Measurements from ENCODE around the gene IFI35. TPM values are rescaled to one million over a fixed set of nuclear protein-coding genes. Genes with fewer than 3 reads are reported as not detected.
A peak's percentile ranks its signal among the peaks of the same experiment; 100 is the strongest.

The IFI35 gene
- total RNA-seq, 1 experiment from 2014 or later: 19.7 TPM

DNA sequence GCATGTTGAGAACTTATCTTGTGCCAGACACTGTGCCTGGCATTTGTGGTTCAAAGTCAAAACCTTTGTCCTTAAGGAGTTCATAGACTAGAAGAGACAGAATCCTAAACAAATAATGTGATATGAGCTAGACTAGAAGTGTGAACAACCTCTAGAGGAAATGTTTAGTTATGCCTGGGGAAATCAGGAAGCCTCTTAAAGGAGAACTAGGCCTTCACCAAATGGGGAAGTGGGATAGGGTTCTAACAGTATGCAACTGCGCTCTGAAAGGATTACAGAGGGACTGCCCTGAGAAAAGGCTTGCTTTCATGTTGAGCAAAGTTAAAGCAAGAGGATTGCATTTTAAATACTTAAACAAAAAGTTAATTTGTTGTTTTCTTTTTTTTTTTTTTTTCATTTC, 21.4 kb upstream of the IFI35 start:
- Histone ChIP-seq H3K4me3 (no peak overlapping the region), H3K36me3 (ENCODE audit: low read depth) (peaks cover 23% of the 10 kb centered on the region), H3K79me2 (ENCODE audit: low read depth) (peaks cover 51% of the 10 kb centered on the region), H3K9me3 (ENCODE audit: insufficient read depth, low read depth) (no peaks in the 10 kb centered on the region), H3K4me2 (no peak overlapping the region), H3K9me2 (ENCODE audit: insufficient read depth) (no peaks in the 10 kb centered on the region), H2AFZ (no peak overlapping the region), H4K20me1 (ENCODE audit: insufficient read depth) (peaks cover 7% of the 10 kb centered on the region; the same call in 1 of the 2 replicates), H3K4me1 (replicated peaks; ENCODE audit: insufficient read depth) (peaks cover 34% of the 10 kb centered on the region), H3K27ac (no peak overlapping the region), H3K27me3 (ENCODE audit: insufficient read depth, low read depth) (no peaks in the 10 kb centered on the region), H3F3A (ENCODE audit: insufficient read depth, low read depth) (peaks cover 32% of the 10 kb centered on the region)
- intact Hi-C loops (cut with micrococcal nuclease; ENCODE audit: unreplicated experiment): no loop called here
- ChIA-PET POLR2A (ENCODE audit: unreplicated experiment) (no interaction called here), CTCF (no interaction called here)
- BruUV-seq (replicated peaks): no TSS peak
- no peak for TF ChIP-seq CTCF (conservative IDR thresholded peaks at IDR 0.05)
- no peak for TF ChIP-seq EZH2 (IDR thresholded peaks at IDR 0.05; ENCODE audit: low read depth)
- DNase-seq: no peak

- peaks cover 17% of the 10 kb centered on the region for H3K79me2 ChIP-seq (ENCODE audit: low read depth)
- CTCF ChIA-PET: interaction anchor here (0.6 kb wide), 1 partner anchor 32 kb away, joined by 4 read pairs; no protein-coding TSS in a partner anchor
- H3K27me3 ChIP-seq (ENCODE audit: insufficient read depth, low read depth): no peaks in the 10 kb centered on the region
- H3F3A ChIP-seq (ENCODE audit: insufficient read depth, low read depth): peaks cover 56% of the 10 kb centered on the region
- peaks cover 8% of the 10 kb centered on the region; the same call in 1 of the 2 replicates for H4K20me1 ChIP-seq (ENCODE audit: insufficient read depth)
- intact Hi-C loops (cut with micrococcal nuclease; ENCODE audit: unreplicated experiment): no loop called here
- H3K9me2 ChIP-seq (ENCODE audit: insufficient read depth): no peaks in the 10 kb centered on the region
- peaks cover 39% of the 10 kb centered on the region for H3K4me1 ChIP-seq (replicated peaks; ENCODE audit: insufficient read depth)
- BruUV-seq (replicated peaks): no TSS peak
- H3K9me3 ChIP-seq (ENCODE audit: insufficient read depth, low read depth): no peaks in the 10 kb centered on the region
- peak overlapping the region; percentile 61; the same call in 1 of the 2 replicates for H3K4me2 ChIP-seq
- TF ChIP-seq CTCF (conservative IDR thresholded peaks at IDR 0.05) (no peak), EZH2 (IDR thresholded peaks at IDR 0.05; ENCODE audit: low read depth) (no peak)
- POLR2A ChIA-PET (ENCODE audit: unreplicated experiment): no interaction called here
- no peak overlapping the region for H2AFZ ChIP-seq
- no peak for DNase-seq
- H3K36me3 ChIP-seq (ENCODE audit: low read depth): peaks cover 47% of the 10 kb centered on the region
- no peak overlapping the region for H3K4me3 ChIP-seq
- H3K27ac ChIP-seq: peak overlapping the region; percentile 79
Observed at GRCh38 chr17:42989141-42989540, 17.4 kb upstream of the IFI35 start.

- BruUV-seq (replicated peaks): no TSS peak
- ChIA-PET POLR2A (ENCODE audit: unreplicated experiment) (no interaction called here), CTCF (interaction anchor here (0.6 kb wide), 1 partner anchor 31 kb away, joined by 4 read pairs; no protein-coding TSS in a partner anchor)
- Histone ChIP-seq H3K9me3 (ENCODE audit: insufficient read depth, low read depth) (no peaks in the 10 kb centered on the region), H3K27ac (peak overlapping the region; percentile 79), H3K4me3 (no peak overlapping the region), H3K4me1 (replicated peaks; ENCODE audit: insufficient read depth) (peaks cover 39% of the 10 kb centered on the region), H3K4me2 (peak overlapping the region; percentile 61), H3K36me3 (ENCODE audit: low read depth) (peaks cover 45% of the 10 kb centered on the region), H3K27me3 (ENCODE audit: insufficient read depth, low read depth) (no peaks in the 10 kb centered on the region), H3K9me2 (ENCODE audit: insufficient read depth) (no peaks in the 10 kb centered on the region), H3K79me2 (ENCODE audit: low read depth) (peaks cover 10% of the 10 kb centered on the region), H2AFZ (no peak overlapping the region), H3F3A (ENCODE audit: insufficient read depth, low read depth) (peaks cover 56% of the 10 kb centered on the region), H4K20me1 (ENCODE audit: insufficient read depth) (0 out of 2 replicates have a peak, but pooled peaks cover 8% of the 10 kb centered on the region)
- intact Hi-C loops (cut with micrococcal nuclease; ENCODE audit: unreplicated experiment): loop anchor here (1.0 kb wide), 1 partner anchor 10 kb away; the partner anchor contains the start of genes PTGES3L and RUNDC1
- TF ChIP-seq EZH2 (IDR thresholded peaks at IDR 0.05; ENCODE audit: low read depth) (no peak), CTCF (conservative IDR thresholded peaks at IDR 0.05) (no peak)
- DNase-seq: peak in 1 of 2 experiments; percentile 87
Observed at GRCh38 chr17:42989726-42990652, 16.6 kb upstream of the IFI35 start.

Measured in PC-9 (cell line).